ENCODE data around the gene RPL10A.
A peak's percentile ranks its signal among the peaks of the same experiment; 100 is the strongest.
"Not testable (repeated sequence)": the region's sequence is repeated elsewhere in the genome, so short reads cannot be mapped to it uniquely, and the experiment has no call there.

RPL10A gene

DNA sequence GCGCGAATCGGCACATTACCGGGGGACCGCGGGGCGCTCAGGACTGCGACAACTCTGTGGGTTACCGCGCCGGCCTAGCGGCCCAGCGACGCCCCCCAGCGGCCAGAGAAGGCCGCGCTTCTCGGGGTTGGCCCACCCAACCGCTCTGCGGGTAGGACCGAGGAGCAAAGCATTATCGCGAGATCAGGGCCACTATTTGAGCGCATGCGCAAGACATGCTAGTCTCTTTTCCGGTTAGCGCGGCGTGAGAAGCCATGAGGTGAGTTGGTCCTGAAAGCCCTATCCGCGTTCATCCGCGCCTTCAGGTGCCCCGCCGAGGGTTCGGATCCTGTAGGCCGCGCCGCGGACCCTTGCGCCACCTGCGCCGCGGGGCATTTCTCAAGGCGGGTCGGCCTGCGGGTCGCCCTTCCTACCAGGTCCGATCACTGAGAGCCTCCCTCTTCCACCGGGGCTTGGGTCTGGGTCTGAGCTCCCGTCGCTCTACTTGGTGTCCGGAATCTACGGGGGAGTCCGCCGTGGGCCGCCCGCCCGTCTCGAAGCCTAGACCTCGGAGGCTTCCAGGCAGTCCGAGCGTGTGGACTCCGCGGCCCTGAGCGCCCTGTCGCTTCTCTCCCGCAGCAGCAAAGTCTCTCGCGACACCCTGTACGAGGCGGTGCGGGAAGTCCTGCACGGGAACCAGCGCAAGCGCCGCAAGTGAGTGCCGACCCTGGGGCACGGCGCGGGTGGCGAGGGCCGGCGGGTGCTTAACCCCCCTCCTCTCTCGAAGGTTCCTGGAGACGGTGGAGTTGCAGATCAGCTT, at the start of gene RPL10A:
TSS of gene RPL10A (plus strand) at position 221 of the 799 bp plus-strand sequence. CDS start at position 255, 34 bp downstream.
- DNase-seq = peak; percentile 96

DNA sequence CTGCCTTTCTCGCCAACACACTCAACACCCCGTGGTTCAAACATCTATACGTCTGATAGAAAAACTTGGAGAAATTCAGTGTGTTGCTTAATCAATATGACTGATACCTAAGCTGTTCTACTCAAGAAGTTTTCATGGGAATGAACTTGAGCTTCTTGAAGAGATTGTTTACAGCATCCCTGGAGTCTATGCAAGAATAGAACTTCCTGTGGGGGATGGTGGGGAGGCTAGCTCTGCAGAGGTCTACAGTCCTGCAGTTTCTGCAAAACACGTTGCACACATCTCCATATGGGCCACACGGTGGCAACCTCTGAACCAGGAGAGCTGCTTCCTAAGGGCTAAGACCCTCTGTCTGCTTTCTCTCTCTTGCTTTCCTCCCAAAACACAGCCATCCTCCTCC, 48.8 kb upstream of the RPL10A start:
- no peak for DNase-seq

DNA sequence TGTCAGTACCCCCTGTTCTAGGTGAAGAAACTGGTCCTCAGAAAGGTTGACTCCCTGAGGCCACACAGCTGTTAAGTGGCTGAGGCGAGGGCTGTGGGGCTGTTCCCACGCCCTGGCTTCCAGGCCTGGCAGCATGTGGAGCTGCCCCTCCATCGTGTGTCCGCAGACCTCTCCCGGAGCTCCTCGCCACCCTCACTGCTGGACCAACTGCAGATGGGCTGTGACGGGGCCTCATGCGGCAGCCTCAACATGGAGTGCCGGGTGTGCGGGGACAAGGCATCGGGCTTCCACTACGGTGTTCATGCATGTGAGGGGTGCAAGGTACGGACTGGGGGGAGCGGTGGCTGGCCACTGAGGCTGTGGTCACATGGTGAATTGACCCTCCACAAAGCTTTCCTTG, 48.2 kb upstream of the RPL10A start:
- no peak for DNase-seq

DNA sequence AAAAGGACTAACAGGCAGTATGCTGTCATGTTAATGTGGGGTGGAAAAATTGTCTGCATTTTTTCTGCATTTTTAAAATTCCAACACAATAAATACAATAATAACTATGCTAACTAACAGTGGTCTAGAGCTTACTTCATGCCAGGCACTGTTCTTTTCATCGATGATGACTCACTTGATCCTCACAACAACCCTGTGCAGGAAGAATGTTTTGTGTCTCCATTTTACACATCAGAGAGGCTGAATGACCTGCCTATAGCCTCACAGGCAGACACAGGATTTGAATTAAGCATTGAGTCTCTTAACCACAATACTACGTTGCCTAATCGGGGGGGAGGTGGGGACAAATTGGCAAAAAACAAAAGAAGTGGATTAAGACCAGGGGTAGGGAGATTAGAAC, 42.9 kb upstream of the RPL10A start:
- no peak for DNase-seq

DNA sequence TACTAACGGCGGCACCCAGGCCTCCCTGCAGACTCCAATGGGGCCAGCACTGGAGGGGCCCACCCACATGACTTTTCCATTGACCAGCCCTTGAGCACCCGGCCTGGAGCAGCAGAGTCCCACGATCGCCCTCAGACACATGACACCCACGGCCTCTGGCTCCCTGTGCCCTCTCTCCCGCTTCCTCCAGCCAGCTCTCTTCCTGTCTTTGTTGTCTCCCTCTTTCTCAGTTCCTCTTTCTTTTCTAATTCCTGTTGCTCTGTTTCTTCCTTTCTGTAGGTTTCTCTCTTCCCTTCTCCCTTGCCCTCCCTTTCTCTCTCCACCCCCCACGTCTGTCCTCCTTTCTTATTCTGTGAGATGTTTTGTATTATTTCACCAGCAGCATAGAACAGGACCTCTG, 42.1 kb upstream of the RPL10A start:
- no peak for DNase-seq

DNA sequence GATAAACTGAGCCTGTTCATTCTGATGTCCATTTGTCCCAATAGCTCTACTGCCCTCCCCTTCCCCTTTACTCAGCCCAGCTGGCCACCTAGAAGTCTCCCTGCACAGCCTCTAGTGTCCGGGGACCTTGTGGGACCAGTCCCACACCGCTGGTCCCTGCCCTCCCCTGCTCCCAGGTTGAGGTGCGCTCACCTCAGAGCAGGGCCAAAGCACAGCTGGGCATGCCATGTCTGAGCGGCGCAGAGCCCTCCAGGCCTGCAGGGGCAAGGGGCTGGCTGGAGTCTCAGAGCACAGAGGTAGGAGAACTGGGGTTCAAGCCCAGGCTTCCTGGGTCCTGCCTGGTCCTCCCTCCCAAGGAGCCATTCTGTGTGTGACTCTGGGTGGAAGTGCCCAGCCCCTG, 40.8 kb upstream of the RPL10A start:
- no peak for DNase-seq

DNA sequence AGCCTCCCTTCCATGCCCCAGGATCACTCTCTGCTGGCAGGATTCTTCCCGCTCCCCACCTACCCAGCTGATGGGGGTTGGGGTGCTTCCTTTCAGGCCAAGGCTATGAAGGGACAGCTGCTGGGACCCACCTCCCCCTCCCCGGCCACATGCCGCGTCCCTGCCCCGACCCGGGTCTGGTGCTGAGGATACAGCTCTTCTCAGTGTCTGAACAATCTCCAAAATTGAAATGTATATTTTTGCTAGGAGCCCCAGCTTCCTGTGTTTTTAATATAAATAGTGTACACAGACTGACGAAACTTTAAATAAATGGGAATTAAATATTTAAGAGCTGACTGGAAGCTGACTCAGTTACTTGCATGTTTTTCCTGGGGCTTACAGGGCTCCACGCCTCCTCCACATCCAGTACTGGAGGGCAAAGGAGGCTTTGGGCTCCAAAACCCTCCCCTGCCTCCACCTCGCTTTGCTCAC, 40.3 kb upstream of the RPL10A start:
- no peak for DNase-seq

DNA sequence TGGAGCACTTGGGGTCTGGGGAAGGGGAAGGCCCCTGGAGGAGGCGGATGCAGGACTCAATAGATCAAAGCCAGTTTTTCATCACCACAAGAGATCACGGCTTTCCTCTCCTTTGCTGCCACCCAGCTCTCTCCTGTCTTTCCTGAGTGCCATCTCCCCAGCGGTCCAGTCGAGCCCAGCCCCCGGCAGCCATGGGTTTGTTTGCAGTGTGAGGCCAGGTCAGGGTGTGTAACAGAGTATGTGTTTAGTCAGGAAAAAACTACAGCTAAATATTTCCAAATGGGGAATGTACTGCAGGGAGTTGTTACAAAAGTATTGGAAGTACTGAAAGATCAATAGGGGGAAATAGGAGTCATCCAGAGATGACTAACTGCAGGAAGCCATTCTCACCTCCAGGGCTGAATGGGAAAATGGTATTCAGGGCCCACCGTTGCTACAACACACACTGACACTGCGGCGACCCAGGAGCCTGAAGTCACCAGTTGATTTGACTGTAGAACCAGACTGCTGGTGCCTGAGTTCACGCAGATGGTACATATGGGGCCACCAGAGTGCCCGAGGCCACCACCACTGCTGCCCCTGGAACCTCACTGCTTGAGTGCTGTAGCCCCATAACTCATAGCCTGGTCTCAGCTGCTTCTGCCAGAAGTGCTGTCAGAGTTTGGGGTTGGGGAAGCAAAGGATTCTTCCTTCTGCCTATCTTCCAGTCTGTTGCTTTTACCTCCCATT, 39.6 kb upstream of the RPL10A start:
- DNase-seq = no peak

DNA sequence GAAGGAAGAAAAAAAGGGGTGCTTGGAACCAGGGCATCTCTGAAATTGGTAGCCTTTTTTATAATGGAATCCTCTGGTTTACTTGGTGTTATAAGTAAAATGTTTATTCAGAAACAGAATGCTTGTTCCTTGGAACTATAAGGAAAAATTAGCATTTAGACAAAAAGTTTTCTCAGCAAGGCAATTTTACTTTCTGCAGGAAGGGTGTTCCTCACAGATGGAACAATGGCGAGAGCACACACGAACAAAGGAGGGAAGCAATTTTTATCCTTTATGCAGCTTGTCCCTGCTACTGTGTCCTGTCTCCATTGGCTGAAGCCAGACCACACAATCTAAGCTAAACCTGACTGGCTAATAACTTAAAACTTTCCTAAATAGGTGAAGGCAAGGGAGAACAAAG, 38.7 kb upstream of the RPL10A start:
- no peak for DNase-seq

DNA sequence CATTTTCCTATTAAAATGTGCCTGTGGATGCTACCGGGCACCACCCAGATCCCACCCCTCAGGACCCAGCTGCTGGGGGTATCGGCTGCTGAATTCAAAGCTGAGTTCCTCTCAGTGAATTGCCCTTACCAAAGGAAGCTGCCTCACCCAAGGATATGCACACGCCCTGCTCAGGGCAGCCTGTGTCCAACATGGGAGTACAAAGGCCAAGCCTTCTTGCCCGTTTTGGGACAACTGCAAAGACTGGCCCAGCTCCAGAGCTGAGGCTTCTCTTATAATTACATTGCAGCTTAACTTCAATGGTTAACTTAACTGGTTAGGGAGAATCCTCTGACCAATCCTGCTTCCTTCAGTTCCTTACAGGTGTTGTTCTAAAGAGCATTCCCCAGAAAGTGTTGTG, 35.9 kb upstream of the RPL10A start:
- no peak for DNase-seq

DNA sequence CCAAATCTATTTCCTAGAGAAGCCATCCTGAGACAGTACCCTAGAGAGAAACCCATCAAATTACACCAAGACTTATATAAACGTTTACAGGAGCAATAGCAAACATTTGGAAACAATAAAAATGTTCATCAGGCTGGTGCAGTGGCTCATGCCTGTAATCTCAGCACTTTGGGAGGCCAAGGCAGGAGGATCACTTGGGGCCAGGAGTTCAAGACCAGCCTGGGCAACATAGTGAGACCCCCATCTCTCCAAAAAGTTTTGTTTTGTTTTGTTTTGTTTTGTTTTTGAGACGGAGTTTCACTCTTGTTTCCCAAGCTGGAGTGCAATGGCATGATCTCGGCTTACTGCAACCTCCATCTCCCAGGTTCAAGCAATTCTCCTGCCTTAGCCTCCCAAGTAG, 35.5 kb upstream of the RPL10A start:
- not testable (repeated sequence) for DNase-seq

DNA sequence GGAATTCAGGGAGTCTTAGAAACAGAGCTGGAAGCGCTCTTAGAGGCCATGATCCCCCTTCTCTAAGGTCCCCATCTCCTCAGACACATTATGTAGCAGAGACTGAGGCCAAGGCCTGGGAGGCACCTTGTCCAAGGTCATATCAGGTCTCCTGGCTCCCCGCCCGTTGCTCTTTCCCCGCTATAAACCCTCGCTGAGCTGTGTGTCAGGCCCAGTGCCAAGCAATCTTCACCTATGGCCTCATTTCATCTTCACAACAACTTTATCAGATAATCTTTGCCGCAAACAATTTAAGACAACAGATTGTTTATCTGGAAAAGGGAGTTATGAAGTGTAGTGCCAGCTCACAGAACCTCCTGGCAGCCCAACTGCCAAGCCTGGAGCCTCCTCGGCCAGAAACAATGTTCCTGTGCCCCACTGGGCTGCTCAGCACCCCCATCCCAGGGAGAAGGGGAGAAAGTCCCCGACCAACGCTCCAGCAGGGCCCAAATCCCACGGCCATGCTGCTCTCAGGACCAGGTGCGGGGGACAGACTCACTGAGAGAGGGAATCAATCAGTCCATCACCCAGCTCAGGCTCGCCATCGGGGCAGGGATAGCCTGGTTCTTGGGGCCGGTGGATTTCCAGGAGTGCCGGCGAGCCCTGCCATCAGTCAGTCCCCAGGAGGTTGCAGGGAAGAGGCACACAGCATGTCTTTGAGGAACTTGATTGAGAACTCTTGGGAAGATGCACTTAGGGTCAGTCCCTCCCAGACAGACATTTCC, 32.9 kb upstream of the RPL10A start:
- no peak for DNase-seq

DNA sequence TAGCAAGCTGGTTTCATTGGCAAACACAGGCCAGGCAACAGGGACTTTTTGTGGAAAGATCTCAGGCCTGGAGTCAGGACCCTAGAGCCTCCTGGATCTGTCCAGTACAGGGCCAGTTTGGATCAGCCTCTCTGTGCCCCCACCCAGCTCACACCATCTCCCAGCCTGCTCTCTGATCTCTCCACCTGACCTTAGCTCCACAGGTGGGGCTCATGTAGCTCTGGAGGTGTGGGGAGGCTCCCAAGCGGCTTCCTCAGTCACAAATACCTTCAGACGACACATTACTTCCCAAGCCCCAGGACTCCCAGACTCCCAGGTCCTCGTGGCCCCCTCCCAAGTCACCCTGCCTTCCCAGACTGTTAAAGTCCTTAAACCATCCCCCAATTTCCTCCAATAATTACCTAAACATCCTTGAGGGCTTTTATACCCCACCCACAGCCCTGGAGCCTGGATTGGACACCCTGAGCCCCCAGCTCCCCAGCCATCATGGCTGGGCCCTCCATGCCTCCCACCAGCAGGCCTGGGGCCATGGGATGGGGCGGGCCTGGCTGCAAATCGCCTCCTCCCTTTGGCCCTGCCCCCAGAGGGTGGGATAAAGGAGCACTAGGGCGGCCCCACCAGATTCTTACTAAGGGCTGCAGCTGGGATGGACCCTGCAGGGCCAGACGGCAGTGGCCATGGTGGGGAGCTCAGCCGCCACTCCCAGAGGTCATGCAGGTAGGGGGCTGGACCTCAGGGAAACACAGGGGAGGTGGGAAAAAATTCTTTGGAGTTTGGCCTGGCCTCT, 31.9 kb upstream of the RPL10A start:
- DNase-seq = no peak

DNA sequence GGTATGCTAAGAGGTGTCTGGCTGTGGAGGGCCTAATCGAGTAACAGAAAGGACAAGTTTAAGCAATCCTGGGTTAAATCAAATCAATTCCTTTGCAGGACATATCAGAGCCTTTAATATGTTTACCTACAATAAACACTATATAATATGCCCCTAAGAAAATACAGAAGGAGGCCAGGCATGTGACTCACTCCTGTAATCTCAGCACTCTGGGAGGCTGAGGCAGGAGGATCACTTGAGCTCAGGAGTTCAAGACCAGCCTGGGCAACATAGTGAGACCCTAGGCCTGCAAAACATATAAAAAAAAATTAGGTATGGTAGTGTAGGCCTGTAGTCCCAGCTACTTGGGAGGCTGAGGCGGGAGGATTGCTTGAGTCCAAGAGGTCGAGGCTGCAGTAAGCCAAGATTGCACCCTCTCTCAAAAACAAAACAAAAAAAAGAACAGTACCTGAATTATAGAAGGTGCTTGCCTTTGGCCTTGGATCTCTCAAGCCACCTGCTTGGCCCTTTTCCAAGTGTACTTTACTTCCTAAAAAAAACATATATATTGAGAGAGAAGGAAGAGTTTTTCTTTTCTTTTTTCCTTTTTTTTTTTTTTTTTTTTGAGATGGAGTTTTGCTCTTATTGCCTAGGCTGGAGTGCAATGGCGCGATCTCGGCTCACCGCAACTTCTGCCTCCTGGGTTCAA, 29.7 kb upstream of the RPL10A start:
- DNase-seq = not testable (repeated sequence)

DNA sequence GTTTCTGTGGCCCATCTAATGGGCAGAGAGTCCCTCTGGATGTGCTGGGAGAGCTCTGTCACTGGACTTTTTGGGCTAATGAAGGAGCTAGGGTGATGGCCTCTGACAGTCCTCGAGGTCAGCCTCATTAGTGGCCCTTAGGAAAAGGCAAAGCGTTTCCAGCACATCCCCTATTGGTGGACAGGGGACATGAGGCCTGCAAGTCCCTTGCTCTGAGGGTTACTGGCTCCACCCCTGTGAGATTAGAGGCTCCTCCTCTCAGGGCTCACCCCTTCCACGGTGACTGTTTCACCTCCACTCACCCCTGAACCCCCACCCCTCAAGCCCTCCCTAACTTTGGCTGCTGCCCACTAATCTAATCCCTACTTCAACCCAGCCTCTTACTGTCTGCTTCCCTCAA, 28.9 kb upstream of the RPL10A start:
- no peak for DNase-seq

DNA sequence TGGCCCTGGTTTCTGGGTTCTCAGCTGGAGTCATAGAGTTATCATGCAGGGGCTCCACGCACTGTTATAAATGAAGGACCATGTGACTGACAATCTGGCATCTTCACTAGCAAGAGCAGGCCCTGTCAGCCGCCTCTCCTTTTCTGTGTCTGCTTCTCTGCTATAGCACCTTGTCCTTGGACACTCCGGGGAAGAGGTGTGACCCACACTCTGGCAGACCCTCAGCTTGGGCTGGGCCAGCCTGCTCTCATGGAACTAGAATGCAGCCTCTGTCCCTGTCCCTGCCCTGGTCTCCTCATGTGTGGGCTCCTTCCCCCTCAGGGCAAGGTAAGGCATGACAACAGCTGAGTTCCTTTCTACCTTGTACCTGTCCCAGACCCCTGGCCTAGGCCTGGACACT, 27.0 kb upstream of the RPL10A start:
- DNase-seq = no peak

DNA sequence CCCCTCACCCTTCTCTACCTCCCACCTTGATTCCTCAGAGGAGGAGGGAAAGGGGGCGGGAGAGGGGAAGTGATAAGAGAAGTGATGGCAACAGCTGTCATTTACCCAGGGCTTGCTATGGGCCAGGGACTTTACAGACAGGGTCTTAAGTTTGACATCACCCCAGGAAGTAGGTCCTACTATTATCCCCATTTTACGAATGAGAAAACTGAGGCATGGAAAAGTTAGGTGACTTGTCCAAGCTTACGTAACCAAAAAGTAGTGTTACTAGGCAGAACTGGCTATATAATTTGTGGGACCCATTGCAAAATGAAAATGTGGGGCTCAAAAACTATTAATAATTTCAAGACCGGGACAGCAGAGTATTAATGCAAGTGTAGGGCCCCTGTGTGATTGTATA, 26.6 kb upstream of the RPL10A start:
- DNase-seq = no peak

DNA sequence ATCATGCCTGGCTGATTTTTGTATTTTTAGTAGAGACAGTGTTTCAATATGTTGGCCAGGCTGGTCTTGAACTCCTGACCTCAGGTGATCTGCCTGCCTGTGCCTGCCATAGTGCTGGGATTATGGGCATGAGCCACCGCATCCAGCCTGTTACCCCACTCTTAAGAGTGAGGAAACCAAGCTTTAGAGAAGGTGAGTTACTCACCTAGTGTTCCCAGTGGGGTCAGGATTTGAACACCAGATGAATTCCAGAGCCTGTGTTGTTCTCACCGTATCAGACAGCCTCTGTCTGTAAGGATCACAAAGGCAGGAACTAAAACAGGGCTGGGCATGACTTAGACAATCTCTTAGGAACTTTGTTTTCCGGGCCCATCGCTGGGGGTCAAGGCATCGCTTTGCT, 25.5 kb upstream of the RPL10A start:
- DNase-seq = no peak

DNA sequence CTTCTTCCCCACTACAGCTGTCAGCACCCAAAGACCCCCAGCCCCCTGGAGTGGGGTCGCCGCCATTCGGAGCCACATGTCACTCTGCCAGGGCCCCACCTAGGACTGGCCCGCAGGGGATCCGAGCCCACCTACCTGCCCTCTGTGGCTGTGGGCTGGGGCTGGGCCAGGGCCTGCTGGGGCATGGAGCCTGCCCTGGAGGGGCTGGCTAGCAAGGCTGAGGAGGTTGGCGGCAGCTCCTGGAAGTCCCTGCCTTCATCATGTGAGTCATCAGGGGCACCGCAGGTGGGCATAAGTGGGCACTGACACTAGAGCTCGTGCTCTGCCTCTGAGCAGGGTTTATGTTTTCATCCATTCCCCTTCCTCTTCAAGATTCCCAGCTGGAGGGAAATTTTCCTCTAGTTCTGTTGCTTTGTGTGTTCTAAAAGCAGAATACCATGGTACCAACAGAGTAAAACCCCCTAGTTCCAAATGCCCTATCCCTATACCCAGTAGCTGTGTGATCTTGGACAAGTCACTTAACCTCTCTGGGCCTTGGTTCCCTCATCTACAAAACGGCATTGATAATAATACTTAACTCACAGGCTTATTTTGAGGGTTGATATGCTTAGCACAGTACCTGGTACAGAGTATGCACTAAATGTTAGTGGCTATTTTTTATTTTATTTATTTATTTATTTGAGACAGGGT, 24.7 kb upstream of the RPL10A start:
- DNase-seq = no peak

DNA sequence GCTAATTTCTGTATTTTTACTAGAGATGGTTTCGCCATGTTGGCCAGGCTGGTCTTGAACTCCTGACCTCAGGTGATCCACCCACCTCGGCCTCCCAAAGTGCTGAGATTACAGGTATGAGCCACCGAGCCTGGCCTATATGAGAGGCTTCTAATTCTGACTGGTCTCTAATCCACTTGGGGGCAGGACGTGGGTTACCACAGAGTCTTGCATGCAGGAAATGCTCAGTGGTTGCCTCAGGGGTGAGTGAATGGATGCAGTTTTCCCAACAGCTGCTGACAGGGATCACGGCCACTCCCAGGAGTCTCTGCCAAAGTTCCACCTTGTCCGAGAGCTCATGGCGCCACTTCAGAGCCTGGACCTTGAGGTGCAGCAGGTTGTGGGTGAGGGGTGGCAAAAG, 22.5 kb upstream of the RPL10A start:
- DNase-seq = no peak

DNA sequence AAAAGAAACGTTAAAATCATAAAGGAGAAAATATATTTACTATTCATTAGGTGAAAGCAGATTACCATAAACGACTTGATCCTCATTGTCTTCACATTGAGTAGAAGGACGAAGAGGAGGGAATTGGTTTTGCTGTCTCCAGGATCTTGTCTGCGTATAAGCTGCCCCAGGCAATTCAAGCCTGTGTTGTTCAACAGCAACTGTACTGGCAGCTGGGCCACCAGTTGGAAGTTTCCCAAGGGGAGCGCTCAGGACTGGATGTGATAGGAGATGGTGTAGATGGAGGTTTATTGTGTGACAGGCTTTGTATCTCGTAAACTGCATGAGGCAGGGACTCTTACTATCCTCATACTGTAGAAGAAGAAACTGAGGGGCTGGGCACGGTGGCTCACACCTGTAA, 20.0 kb upstream of the RPL10A start:
- no peak for DNase-seq

Measured in stimulated activated CD4-positive, alpha-beta T cell treated with anti-CD3 and anti-CD28 coated beads, Interleukin-2, amount 100 ng/mL, for 48 hours (primary cell).